ENCODE data around the gene ZNF613. TPM values are rescaled to one million over a fixed set of nuclear protein-coding genes. Genes with fewer than 3 reads are reported as not detected.
"Not testable (repeated sequence)": the region's sequence is repeated elsewhere in the genome, so short reads cannot be mapped to it uniquely, and the experiment has no call there.

ZNF613 gene
- polyA plus RNA-seq, 3 donors, result 0.96 to 3.1 (median 1.1) TPM

GRCh38 chr19:51906108-51906507 is 21.2 kb upstream of the ZNF613 start:
- not testable (repeated sequence) for H2AFZ ChIP-seq (ENCODE audit: insufficient read depth, low read depth, low read length, poor library complexity, severe bottlenecking); H3K4me3 ChIP-seq (replicated peaks in 1 of 3; ENCODE audit: low read depth in 2 of 3, low read length in 3 of 3); H3K9ac ChIP-seq (ENCODE audit: insufficient read depth, low read length, poor library complexity, severe bottlenecking); H3K27ac Mint-ChIP-seq; DNase-seq; H3K27ac ChIP-seq (ENCODE audit: low read depth in 1 of 2, low read length in 2 of 2); H3K4me3 Mint-ChIP-seq; H3K4me2 ChIP-seq (replicated peaks; ENCODE audit: extremely low read depth, low read length, poor library complexity, severe bottlenecking); H3K27me3 ChIP-seq (ENCODE audit: control insufficient read depth in 2 of 2, insufficient read depth in 2 of 2, low read length in 2 of 2); H4K20me1 ChIP-seq (ENCODE audit: insufficient read depth, low read length)
- Mint-ChIP-seq H3K27me3 (ENCODE audit: low read depth in 3 of 3) (peaks cover 3 to 22% (median 20%) of the 10 kb centered on the region in 3 donors), H3K36me3 (peaks cover 10 to 23% of the 10 kb centered on the region in 2 donors), H3K4me1 (peaks cover 19% of the 10 kb centered on the region), H3K9me3 (peaks cover 54 to 93% (median 89%) of the 10 kb centered on the region in 7 donors)
- Histone ChIP-seq H3K9me3 (replicated peaks in 1 of 2; ENCODE audit: control insufficient read depth in 1 of 2, insufficient read depth in 1 of 2, low read length in 2 of 2) (peaks cover 64 to 70% of the 10 kb centered on the region in 2 donors), H3K79me2 (ENCODE audit: insufficient read depth, low read length) (peaks cover 33% of the 10 kb centered on the region), H3K36me3 (replicated peaks in 1 of 2; ENCODE audit: control insufficient read depth in 1 of 2, insufficient read depth in 2 of 2, low read length in 2 of 2) (peaks cover 0 to 18% of the 10 kb centered on the region in 2 donors), H3K4me1 (ENCODE audit: control insufficient read depth in 1 of 2, insufficient read depth in 2 of 2, low read length in 2 of 2) (peaks cover 7 to 16% of the 10 kb centered on the region in 2 donors)
- WGBS (ENCODE audit: insufficient coverage), result 59% methylated on average over 3 of the region's 9 CpGs
- intact Hi-C loops (cut with micrococcal nuclease), result loop anchor here in 1 of 2 donors (5.0 kb wide), 1 partner anchor 81 kb away; the partner anchor contains the start of gene ZNF350

- peaks cover 48 to 93% (median 88%) of the 10 kb centered on the region in 7 donors for H3K9me3 Mint-ChIP-seq
- H3K27me3 Mint-ChIP-seq (ENCODE audit: low read depth in 3 of 3), result peaks cover 3 to 22% (median 20%) of the 10 kb centered on the region in 3 donors
- peak overlapping the region in 1 of 2 donors; percentile 35 for H3K4me3 Mint-ChIP-seq
- not testable (repeated sequence) for DNase-seq; H2AFZ ChIP-seq (ENCODE audit: insufficient read depth, low read depth, low read length, poor library complexity, severe bottlenecking); H4K20me1 ChIP-seq (ENCODE audit: insufficient read depth, low read length); H3K9ac ChIP-seq (ENCODE audit: insufficient read depth, low read length, poor library complexity, severe bottlenecking); H3K27ac Mint-ChIP-seq; H3K27ac ChIP-seq (ENCODE audit: low read depth in 1 of 2, low read length in 2 of 2); H3K36me3 ChIP-seq (replicated peaks in 1 of 2; ENCODE audit: control insufficient read depth in 1 of 2, insufficient read depth in 2 of 2, low read length in 2 of 2); H3K4me3 ChIP-seq (replicated peaks in 1 of 3; ENCODE audit: low read depth in 2 of 3, low read length in 3 of 3); H3K27me3 ChIP-seq (ENCODE audit: control insufficient read depth in 2 of 2, insufficient read depth in 2 of 2, low read length in 2 of 2); H3K4me2 ChIP-seq (replicated peaks; ENCODE audit: extremely low read depth, low read length, poor library complexity, severe bottlenecking)
- peaks cover 3 to 15% of the 10 kb centered on the region in 2 donors for H3K36me3 Mint-ChIP-seq
- WGBS (ENCODE audit: insufficient coverage), result 54% methylated on average over 2 of the region's 5 CpGs
- peaks cover 18% of the 10 kb centered on the region for H3K79me2 ChIP-seq (ENCODE audit: insufficient read depth, low read length)
- H3K4me1 ChIP-seq (ENCODE audit: control insufficient read depth in 1 of 2, insufficient read depth in 2 of 2, low read length in 2 of 2), result peaks cover 7 to 14% of the 10 kb centered on the region in 2 donors
- intact Hi-C loops (cut with micrococcal nuclease), result loop anchor here in 1 of 2 donors (5.0 kb wide), 1 partner anchor 79 kb away; the partner anchor contains the start of gene ZNF350
- H3K4me1 Mint-ChIP-seq, result peaks cover 17% of the 10 kb centered on the region
- H3K9me3 ChIP-seq (replicated peaks in 1 of 2; ENCODE audit: control insufficient read depth in 1 of 2, insufficient read depth in 1 of 2, low read length in 2 of 2), result peaks cover 60 to 70% of the 10 kb centered on the region in 2 donors
Measured at GRCh38 chr19:51907981-51908380, 19.3 kb upstream of the ZNF613 start.
